ENCODE results near the gene EPHA5. TPM values are rescaled to one million over a fixed set of nuclear protein-coding genes. Genes with fewer than 3 reads are reported as not detected.
A peak's percentile ranks its signal among the peaks of the same experiment; 100 is the strongest.

Gene EPHA5
- under 1 TPM; 0.27 to 0.71 (median 0.39) TPM for total RNA-seq
- polyA plus RNA-seq, result under 1 TPM in 1 of 3 donors, not detected in 2; 0.15 TPM

DNA sequence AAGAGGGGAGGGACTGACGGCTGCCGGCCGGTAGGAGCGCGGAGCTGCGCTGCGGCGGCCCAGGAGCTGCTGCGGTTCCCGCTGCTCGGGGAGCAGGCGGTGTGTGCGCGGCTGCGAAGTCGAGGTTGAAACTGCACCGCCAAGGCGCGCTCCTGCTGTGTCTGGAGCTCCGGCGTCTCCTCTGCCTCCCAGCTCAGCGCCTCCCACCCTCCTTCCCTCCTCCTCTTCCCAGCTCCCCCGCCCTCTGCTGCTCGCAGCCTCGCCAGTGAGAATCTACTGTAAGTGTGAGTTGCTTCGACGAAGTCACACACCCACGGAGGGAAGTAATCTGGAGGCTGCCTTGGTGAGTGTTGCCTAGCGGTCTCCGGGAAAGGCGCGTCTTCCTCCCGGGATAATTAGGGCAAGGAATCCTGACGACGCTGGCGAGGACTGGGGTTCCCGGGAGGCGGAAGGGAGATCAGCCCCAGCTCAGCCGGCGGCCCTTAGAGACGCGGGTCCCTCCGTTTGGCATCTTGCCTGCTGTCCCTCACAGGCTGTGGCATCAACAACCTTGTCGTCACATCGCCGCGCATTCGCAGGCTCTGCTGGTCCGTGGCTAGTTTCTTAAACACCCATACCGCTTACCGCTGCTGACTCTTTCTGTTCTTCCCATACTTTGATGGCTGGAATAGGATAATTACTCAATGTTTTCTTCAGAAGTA, at the start of gene EPHA5:
Gene EPHA5, minus strand, starts transcription at position 159 of the 701 bp plus-strand sequence. CDS start 747 bp downstream, outside the sequence.
- TF ChIP-seq EP300 (IDR thresholded peaks at IDR 0.05) (no peak), POLR2AphosphoS5 (IDR thresholded peaks at IDR 0.05) (peak; percentile 10 to 62 (median 24)), CTCF (IDR thresholded peaks at IDR 0.05) (peak in 2 of 4 experiments; percentile 18 to 23), POLR2A (IDR thresholded peaks at IDR 0.05) (no peak)
- peak within 1 kb of the TSS; percentile 24 to 53 (median 45) for H3K4me3 ChIP-seq
- DNase-seq, result peak; percentile 78
- H3K27ac ChIP-seq, result peak within 1 kb of the TSS; percentile 0 to 39 (median 24)
- H3K4me1 ChIP-seq, result peaks cover 0 to 38% (median 29%) of the 10 kb centered on the region in 4 donors
- intact Hi-C loops (cut with DNase I), result no loop called here
- H3K9me3 ChIP-seq, result no peaks in the 10 kb centered on the region
- H3K27me3 ChIP-seq, result peaks cover 20 to 41% (median 22%) of the 10 kb centered on the region in 3 donors
- 2 to 3% methylated on average over 51 of the region's 51 CpGs for WGBS, 2 donors
- no peaks in the 10 kb centered on the region for H3K36me3 ChIP-seq

DNA sequence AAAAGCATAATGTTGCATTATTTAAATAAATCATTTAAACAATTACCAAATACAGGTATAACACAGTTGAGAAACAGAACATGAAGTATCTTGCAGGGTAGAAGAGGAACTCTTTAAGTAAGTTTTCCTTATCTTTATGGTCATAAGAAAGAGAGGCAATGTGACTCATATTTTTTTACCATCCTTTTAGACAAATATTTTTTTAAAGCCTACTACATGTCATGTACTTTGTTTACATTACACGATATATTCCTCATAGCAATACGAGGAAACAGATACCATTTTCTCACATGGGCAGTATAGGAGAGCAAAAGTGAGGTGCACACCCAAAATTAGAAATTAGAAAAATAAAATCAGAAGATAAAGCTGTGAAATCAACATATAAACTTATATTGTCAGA, 49.3 kb upstream of the EPHA5 start:
- TF ChIP-seq POLR2A (IDR thresholded peaks at IDR 0.05), result no peak
- intact Hi-C loops (cut with DNase I), result no loop called here
- Histone ChIP-seq H3K4me3 (no peak overlapping the region), H3K4me1 (no peaks in the 10 kb centered on the region), H3K9me3 (no peaks in the 10 kb centered on the region), H3K27ac (no peak overlapping the region), H3K27me3 (no peaks in the 10 kb centered on the region), H3K36me3 (no peaks in the 10 kb centered on the region)
- 8 to 67% methylated on average over 2 of the region's 2 CpGs for WGBS, 2 donors
- no peak for DNase-seq

DNA sequence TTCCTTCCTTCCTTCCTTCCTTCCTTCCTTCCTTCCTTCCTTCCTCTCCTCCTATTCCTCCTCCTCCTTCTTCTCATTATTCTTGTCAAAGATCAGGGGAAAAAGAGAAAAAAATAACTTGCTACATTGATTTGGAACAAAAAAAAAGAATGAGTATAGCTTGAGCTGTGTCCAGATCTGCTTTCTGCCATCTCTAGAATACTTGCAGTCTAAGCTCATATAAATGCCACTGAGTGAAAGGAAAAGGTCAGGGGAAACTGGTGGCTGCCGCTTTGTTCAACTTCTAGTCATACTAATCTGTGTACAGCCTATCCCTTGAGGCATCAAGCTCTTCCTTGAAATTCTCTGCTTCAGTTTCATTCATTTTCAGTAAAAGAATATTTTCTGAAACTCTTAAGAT, 28.3 kb upstream of the EPHA5 start:
- H3K4me1 ChIP-seq, result no peaks in the 10 kb centered on the region
- no peak for DNase-seq
- intact Hi-C loops (cut with DNase I), result no loop called here
- TF ChIP-seq POLR2AphosphoS5 (IDR thresholded peaks at IDR 0.05) (no peak), EP300 (IDR thresholded peaks at IDR 0.05) (no peak), POLR2A (IDR thresholded peaks at IDR 0.05) (no peak), CTCF (IDR thresholded peaks at IDR 0.05) (no peak)
- WGBS, 2 donors, result 84% methylated on average over 1 of the region's 1 CpG
- no peaks in the 10 kb centered on the region for H3K9me3 ChIP-seq
- no peaks in the 10 kb centered on the region for H3K27me3 ChIP-seq
- H3K36me3 ChIP-seq, result no peaks in the 10 kb centered on the region
- H3K27ac ChIP-seq, result no peak overlapping the region
- H3K4me3 ChIP-seq, result no peak overlapping the region

GRCh38 chr4:65696436-65696835, 26.1 kb upstream of the EPHA5 start:
- H3K9me3 ChIP-seq, result no peaks in the 10 kb centered on the region
- DNase-seq, result no peak
- H3K27me3 ChIP-seq, result no peaks in the 10 kb centered on the region
- no peak overlapping the region for H3K27ac ChIP-seq
- intact Hi-C loops (cut with DNase I), result no loop called here
- H3K36me3 ChIP-seq, result no peaks in the 10 kb centered on the region
- no peak overlapping the region for H3K4me3 ChIP-seq
- TF ChIP-seq POLR2AphosphoS5 (IDR thresholded peaks at IDR 0.05) (no peak), CTCF (IDR thresholded peaks at IDR 0.05) (no peak), EP300 (IDR thresholded peaks at IDR 0.05) (no peak), POLR2A (IDR thresholded peaks at IDR 0.05) (no peak)
- WGBS, 2 donors, result 50 to 84% methylated on average over 4 of the region's 4 CpGs
- H3K4me1 ChIP-seq, result no peaks in the 10 kb centered on the region

DNA sequence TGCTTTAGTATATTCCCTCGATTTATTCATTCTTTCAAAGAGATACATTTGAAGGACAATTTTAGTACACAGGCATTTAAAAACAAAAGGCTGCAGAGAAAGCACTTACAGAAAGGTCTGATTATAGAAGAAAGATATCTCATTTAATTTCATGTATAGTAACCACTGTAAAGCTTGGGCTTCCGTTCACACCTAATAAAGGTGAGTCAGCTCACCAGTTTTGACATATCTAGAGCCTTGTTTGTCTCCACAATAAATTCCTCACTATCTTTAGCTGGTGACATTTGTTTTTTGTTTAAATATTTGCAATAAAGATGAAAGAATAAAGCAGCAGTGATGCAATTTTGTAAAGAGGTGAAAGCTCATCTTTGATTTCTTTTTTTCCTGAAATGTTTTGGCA, 1.1 kb upstream of the EPHA5 start:
- Histone ChIP-seq H3K27me3 (peaks cover 14 to 33% (median 18%) of the 10 kb centered on the region in 3 donors), H3K36me3 (no peaks in the 10 kb centered on the region), H3K27ac (no peak overlapping the region), H3K4me1 (peaks cover 0 to 38% (median 29%) of the 10 kb centered on the region in 4 donors), H3K4me3 (no peak overlapping the region), H3K9me3 (no peaks in the 10 kb centered on the region)
- WGBS, 2 donors, result 16 to 39% methylated on average over 2 of the region's 2 CpGs
- TF ChIP-seq POLR2A (IDR thresholded peaks at IDR 0.05), result no peak
- no peak for TF ChIP-seq CTCF (IDR thresholded peaks at IDR 0.05)
- TF ChIP-seq POLR2AphosphoS5 (IDR thresholded peaks at IDR 0.05), result no peak
- no peak for TF ChIP-seq EP300 (IDR thresholded peaks at IDR 0.05)
- intact Hi-C loops (cut with DNase I), result no loop called here
- DNase-seq, result no peak

All from sigmoid colon (tissue), 7 donors.